NCI-H2081 (cell line): ENCODE data around the gene ZNF276.

Experiments used
- DNase-seq, 2 experiments: peaks; one replicate each; lab custom pipeline; 2025; lab: John Stamatoyannopoulos, UW

Gene ZNF276

GRCh38 chr16:89716493-89716892 lies 4.8 kb upstream of the ZNF276 start:
- no peak for DNase-seq

GRCh38 chr16:89716916-89717687 lies 4.2 kb upstream of the ZNF276 start:
- DNase-seq, result no peak

DNA sequence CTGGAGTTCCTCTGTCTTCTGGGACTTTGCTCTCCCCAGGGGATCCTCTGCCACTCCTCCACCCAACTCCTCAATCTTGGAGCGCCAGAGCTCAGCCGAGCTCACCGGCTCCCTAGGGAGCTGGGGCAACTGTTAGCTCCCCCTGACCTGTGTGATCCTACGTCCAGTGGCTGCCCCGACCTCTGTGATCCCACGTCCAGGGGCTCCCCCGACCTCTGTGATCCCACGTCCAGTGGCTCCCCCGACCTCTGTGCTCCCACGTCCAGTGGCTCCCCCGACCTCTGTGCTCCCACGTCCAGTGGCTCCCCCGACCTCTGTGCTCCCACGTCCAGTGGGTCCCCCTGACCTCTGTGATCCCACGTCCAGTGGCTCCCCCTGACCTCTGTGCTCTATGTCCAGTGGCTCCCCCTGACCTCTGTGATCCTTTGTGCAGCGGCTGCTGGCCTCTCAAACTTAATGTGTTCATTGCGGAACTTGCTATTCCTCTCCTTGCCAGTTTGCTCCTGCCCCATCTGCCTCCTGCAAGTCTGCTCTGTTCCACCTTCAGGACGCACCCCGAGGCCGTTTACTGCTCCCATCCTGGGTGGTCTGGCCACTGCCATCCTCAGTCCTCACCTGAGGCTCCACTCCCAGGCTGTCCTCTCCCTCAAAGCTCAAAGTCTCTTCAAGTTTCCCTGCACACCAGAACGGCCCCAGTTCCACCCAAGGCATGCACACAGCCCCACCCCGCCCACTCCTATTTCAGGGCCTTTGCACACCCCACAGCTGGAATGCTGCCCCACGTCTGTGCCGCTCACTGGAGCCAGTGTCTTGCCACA lies 3.4 kb upstream of the ZNF276 start:
- no peak for DNase-seq

- no peak for DNase-seq
Measured at GRCh38 chr16:89720551-89720812, 855 bp upstream of the ZNF276 start.

GRCh38 chr16:89721546-89722391 lies 432 bp downstream of the ZNF276 start:
- DNase-seq, result peak; percentile 21 to 47

DNA sequence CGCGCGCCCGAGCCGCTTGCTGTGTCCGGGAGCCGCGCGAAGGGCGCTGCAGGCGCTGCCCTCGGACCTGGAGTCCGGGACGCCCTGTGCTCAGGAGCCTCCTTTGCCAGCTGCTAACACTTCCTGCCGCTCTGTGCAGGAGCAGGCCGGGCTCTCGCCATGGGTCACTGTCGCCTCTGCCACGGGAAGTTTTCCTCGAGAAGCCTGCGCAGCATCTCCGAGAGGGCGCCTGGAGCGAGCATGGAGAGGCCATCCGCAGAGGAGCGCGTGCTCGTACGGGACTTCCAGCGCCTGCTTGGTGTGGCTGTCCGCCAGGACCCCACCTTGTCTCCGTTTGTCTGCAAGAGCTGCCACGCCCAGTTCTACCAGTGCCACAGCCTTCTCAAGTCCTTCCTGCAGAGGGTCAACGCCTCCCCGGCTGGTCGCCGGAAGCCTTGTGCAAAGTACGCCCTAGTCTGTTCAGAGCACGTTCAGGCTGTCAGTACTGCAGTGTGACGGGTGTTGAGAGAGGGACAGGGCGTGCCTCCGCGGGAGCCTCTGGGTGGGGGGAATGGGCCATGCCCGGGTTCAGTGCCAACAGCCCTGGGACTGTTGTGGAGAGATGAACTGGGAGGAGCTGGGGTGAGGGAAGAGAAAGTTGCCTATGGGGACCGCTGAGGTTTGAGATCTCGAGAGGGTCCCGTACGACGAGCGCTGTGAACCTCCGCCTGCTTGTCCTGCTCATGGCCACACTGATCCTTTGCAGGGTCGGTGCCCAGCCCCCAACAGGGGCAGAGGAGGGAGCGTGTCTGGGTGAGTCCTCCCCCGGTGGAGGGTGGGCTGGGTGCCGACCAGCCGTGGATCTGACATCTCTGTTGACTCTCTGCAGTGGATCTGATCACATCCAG lies 1.3 kb downstream of the ZNF276 start:
- DNase-seq, result peak in 1 of 2 experiments; percentile 30

DNA sequence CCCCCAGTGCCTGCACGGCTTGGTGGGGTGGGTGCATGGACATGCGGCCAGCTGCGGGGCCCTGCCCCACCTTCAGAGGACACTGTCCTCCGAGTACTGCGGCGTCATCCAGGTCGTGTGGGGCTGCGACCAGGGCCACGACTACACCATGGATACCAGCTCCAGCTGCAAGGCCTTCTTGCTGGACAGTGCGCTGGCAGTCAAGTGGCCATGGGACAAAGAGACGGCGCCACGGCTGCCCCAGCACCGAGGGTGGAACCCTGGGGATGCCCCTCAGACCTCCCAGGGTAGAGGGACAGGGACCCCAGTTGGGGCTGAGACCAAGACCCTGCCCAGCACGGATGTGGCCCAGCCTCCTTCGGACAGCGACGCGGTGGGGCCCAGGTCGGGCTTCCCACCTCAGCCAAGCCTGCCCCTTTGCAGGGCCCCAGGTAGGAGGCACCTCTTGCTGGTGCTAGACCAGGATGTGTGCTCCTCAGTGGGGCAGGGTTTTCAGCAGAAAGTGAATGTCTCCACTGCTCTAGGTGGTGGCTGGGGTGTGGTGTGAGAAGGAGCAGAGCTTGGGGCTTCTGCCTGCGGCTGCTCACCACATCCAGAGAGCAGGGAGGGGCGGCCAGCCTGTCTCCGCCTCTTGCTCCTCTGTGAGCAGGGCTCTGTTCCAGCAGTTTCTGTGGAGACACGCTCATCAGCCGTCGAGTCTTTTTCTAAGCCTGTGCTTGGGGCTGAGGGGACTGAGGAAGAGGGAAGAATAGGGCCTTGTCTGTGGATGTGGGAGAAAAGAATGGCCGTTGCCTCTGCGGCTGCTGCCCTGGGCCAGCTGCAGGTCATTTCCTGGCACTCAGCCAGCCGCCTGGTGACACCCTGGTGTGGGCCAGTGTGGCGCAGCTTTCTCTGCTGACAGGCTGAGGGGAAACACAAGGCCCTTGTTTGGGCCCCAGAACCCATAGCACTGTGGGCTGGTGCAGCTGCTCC lies 2.2 kb downstream of the ZNF276 start:
- no peak for DNase-seq

DNA sequence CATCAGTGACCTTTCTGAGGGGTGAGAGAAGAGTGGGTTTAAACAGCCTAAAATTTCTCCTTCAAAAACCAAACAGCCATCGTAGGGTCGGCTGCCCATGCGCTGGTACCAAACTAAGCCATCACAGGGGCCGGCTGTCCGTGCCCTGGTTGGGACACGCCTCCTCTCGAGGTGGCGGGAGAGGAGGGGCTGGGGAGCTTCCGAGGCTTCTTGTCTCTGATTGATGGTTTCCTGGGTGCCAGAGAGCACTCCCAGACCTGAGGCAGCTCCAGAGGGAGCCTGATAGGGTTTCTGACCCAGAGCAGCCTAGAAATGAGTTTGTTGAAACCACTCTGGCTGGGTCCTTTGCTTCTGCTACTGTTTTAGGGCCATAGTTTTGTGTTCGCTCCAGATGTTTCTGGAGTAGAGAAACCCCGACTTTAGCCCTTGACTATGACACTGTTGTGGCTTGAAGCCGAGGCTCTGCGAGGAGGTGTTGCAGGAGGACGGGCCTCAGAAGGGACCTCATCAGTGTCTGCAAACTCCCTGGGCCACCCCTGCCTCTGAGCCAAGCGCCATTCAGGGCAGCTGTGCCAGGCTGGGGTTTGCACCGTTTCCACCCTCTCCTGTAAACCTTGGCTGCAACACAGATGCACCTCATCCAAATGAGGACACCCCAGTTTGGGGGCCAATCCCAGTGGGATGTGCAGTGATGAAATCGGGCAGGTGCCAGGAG lies 6.2 kb downstream of the ZNF276 start:
- no peak for DNase-seq

GRCh38 chr16:89729293-89729692 lies 8.0 kb downstream of the ZNF276 start:
- DNase-seq, result no peak

- DNase-seq, result no peak
Measured at GRCh38 chr16:89729863-89730593, 8.7 kb downstream of the ZNF276 start.

DNA sequence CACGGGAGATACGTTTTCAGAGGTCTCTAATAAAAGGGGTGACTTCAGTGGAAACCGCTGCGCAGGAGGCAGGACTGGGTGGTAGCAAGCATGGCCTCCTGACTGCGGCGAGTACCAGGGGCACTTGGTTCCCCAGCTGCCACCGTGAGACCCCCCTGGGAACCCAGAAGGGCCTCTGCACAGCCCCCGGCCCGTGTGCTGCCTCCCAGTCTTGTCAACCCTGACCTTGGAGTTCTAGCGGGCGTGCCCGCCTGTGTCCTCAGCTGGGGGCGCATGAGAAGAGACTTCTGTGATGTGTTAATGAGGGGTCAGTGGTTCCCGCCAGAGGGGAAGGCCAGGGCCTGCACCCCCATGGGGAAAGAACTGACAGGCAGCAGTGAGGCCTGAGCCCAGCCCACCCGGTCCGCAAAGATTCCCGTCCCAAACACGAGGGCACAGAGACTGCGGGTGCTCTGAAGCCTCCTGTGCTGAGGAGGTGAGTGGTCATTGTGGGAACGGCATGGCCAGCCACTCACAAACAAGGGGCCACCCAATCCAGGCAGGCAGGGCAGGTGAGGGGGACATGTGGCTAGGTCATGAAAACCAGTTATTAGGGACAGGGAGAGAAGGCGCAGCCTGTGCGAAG lies 9.4 kb downstream of the ZNF276 start:
- no peak for DNase-seq

GRCh38 chr16:89732142-89732917 lies 11.0 kb downstream of the ZNF276 start:
- DNase-seq, result no peak

DNA sequence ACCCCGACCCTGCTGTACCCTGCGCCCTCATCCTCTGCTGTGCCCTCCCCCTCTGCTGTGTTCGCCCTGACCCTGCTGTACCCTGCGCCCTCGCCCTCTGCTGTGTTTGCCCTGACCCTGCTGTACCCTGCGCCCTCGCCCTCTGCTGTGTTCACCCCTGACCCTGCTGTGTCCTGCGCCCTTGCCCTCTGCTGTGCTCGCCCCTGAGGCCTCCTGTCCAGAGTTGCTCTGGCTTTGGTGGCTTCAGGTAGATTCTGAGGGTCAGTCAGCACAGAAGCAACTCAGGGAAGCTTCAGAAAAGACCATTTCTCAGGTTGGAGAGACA lies 11.5 kb downstream of the ZNF276 start:
- no peak for DNase-seq

GRCh38 chr16:89733322-89733721 lies 12.0 kb downstream of the ZNF276 start:
- DNase-seq, result no peak

- no peak for DNase-seq
Measured at GRCh38 chr16:89733792-89734191, 12.5 kb downstream of the ZNF276 start.

- DNase-seq, result no peak
Measured at GRCh38 chr16:89736554-89736953, 15.2 kb downstream of the ZNF276 start.

- no peak for DNase-seq
Measured at GRCh38 chr16:89737341-89738071, 16.2 kb downstream of the ZNF276 start.

- DNase-seq, result no peak
Measured at GRCh38 chr16:89738072-89738377, 16.7 kb downstream of the ZNF276 start.
